ENCODE measurements around the gene TFAP2A. TPM values are rescaled to one million over a fixed set of nuclear protein-coding genes. Genes with fewer than 3 reads are reported as not detected.

TFAP2A gene
- total RNA-seq, 1 donor from 2014 or later = 0.59 TPM

DNA sequence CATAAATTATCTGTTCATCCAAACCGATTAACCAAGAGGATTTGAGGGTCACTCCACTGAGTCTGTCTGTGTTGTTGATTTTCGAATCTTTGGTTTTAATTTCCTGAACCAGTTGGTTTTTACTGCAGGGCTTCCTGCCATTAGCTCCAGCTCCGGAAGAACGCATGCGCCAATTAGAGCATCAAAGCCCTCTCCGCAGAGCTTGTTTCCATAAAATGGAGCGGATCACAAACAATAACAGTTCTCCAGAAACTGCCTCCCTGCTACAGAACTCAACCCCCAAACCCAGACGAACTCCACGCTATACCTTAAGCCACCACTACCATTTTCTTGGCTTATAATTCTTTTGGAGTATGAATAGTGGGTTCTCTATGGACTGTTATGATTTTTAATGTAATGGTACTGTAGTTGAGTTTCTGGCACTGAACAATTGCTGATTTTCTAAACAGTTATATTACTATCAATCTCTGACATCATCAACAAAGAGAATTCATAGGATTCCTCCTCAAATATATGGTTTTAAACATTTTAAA, 13.8 kb downstream of the TFAP2A start:
- no peak for DNase-seq (ENCODE audit: low read depth)

GRCh38 chr6:10400330-10400729, 14.5 kb downstream of the TFAP2A start:
- DNase-seq (ENCODE audit: low read depth) = no peak

DNA sequence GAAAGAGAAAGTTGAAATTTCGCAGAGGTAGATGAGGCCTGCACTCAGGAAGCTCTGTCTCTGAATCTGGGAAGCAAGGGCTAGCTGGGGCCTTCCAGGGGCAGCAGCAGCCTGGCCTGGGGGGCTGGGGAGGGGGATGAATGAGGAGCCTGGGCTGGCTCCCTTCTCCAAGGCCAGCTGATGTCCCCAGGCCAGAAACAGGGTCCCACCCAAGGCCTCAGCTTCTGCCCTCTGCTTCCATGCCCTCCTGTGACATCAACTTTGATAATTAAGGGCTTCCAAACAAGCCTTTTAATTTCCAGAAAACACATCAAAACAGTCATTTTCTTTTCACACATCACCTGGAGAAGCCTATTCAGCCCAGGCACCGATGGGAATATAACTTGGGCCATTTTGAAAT, 15.4 kb downstream of the TFAP2A start:
- no peak for DNase-seq (ENCODE audit: low read depth)

- DNase-seq (ENCODE audit: low read depth) = no peak
Measured at GRCh38 chr6:10398446-10399218, 16.2 kb downstream of the TFAP2A start.

DNA sequence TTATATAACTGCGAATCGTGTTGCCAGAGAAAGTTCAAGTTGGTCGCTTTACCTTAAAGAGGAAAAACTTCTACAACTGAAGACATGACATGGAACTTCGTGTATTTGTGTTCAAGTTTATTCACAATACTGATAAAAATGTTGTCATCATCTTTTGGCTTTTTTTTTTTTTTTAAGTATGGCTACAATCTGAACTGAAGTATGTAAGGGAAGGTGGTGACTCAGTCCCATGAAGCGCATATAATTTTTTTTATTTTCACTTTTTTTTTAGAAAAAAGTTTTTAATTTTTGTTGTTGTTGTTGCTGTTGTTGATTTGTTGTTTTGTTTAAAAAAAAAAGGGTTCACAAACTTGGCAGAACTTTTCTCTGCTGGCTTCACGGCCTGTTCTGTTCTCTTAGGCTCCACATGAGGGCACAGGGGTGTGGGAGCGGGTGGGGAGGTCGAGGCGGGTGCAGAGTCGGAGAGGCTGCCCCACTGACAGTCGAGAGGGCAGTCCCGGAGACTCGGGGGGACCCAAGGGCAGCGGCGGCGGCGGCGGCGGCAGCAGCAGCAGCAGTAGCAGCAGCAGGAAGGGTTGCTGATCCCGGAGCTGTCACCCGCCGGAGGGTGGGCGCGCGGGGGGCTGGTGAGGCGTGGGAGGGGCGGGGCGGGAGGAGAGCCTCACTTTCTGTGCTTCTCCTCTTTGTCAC, 17.0 kb downstream of the TFAP2A start:
- DNase-seq (ENCODE audit: low read depth) = no peak

DNA sequence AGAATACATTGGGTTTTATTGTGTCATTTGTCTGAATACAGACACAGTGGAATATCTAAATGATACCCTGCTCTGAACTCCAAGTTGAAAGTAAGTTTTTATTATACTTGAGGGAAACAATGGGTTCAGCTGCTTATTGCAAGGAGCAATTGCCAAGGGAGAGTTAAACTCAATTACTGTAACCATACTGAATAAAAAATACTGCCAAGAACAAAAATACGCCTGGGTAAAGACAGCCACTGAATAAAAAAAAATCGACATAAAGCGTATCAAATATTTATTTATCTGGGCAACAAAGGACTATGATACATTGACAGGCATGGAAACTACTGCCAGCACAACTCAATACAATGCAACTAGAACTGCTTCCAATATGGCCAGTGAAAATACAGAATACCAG, 18.1 kb downstream of the TFAP2A start:
- DNase-seq (ENCODE audit: low read depth) = no peak

GRCh38 chr6:10395704-10396546, 18.9 kb downstream of the TFAP2A start:
- DNase-seq (ENCODE audit: low read depth) = no peak

GRCh38 chr6:10395171-10395703, 19.6 kb downstream of the TFAP2A start:
- no peak for DNase-seq (ENCODE audit: low read depth)

DNA sequence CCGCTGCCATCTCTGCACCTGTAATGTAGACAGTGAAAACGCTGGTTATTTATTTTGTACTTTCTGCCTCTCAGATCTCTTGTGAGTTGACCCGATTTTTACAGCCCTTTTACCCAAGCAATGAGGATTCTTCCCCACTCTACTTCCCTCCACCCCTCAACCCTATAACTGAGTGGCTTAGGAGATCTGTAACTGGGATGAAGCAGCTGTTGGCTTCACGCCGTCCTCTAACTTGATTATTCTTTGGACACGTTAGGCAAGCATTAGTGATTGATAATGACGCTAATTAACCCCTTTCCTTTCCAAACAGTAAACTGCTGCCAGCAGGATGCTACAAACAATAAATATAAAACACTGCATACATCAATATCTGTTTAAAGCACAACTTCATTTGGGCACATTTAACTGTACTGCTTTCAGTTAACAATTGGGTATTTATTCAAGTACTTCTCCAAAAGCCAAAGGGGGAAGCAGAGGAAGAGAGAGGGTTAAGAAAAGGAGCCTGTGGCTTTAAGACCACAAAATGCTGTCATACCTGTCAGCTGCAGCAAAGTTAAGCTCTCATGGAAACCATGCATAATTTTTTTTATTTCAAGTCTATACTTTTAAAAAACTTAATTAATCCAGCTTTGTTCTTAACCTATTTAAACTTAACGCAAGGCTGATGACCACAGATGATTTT, 21.2 kb downstream of the TFAP2A start:
- no peak for DNase-seq (ENCODE audit: low read depth)

GRCh38 chr6:10391799-10392198, 23.1 kb downstream of the TFAP2A start:
- DNase-seq (ENCODE audit: low read depth) = no peak

DNA sequence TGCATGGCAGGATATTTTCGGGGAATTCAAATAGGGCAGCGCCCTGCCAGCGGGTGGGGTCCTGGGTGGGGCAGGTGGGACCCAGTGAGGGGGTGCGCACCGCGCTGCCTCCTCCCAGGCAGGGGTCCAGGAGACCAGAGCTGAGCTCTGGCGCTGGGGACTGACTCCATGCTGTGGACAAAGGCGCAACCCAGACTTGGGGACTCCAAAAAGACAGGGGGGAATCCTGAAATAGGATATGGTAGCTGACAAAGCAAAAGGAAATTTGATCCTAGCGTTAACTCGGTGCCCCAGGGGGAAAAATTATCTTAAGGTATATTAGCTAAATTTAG, 23.6 kb downstream of the TFAP2A start:
- DNase-seq (ENCODE audit: low read depth) = no peak

DNA sequence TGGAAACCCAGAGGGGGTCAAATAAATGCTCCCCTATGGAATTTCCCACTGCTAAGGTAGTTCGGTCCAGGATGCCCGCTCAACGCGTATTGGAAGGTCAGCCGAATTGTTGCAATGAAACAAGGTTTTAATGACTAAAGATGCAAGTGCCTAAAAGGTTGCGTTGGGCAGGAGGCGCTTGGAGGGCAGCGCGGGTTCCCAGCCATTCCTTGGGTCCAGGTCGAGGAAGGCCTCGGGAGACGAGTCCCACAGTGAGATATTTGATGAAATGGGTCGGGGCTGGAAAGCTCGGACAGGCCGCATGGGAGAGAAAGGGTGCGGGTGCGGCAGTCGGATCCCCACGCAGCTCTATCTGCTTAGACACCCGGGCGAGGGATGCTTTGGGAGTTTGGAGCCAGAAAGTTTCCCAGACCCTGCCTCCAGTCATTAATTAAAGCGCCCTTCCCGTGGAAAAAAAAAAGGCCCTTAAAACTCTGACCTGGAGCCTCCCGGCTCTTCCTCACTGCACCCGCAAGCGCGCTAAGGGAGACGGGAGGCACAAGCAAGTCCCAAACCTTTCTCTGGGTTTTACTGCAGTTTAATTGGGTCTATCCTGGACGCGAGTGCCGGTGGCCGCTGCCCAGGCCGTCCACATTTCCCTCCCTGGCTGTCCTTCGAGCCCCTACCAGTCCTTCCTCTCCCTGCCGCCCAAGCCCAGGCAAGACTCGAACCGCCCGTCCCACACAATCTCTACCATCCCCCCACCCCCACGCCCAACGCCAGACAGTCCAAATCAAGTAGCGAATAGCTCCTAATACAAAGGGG, 24.2 kb downstream of the TFAP2A start:
- DNase-seq (ENCODE audit: low read depth) = no peak

DNA sequence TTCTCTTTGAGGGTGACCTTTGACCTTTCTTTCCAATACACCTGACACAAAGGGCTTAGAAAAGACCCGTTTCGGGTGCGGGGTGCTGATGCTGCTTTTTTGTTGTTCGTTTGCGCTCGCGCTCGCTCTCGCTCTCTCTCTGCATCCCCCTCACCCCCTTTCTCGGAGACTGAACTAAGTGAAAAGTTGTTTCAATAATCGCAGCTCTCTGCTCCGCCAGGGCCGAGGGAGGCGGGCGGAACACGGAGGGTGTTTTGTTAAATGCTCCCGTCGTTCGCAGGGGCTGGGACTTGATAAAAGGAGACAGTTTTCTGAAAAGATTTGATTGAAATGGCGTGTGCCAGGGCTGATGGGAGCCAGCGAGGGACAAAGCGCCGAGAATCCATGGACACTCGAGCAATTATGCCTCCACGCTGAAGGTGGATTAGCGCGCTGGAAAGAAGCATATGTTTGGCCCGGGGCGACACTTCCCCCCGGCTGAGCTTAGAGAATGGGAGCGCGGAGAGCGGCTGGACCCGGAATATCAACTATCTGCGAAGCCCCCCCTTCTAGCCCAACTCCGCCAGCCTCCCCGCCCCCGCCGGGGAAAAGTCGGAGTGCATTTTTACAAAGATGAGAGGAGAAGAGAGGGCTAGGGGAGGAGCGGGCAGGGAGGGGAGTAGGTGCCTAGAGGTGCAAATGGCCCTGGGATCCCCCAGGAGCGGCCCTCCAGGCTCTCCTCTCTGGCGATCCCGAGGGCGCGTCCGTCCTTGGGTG, 25.0 kb downstream of the TFAP2A start:
- DNase-seq (ENCODE audit: low read depth) = no peak

DNA sequence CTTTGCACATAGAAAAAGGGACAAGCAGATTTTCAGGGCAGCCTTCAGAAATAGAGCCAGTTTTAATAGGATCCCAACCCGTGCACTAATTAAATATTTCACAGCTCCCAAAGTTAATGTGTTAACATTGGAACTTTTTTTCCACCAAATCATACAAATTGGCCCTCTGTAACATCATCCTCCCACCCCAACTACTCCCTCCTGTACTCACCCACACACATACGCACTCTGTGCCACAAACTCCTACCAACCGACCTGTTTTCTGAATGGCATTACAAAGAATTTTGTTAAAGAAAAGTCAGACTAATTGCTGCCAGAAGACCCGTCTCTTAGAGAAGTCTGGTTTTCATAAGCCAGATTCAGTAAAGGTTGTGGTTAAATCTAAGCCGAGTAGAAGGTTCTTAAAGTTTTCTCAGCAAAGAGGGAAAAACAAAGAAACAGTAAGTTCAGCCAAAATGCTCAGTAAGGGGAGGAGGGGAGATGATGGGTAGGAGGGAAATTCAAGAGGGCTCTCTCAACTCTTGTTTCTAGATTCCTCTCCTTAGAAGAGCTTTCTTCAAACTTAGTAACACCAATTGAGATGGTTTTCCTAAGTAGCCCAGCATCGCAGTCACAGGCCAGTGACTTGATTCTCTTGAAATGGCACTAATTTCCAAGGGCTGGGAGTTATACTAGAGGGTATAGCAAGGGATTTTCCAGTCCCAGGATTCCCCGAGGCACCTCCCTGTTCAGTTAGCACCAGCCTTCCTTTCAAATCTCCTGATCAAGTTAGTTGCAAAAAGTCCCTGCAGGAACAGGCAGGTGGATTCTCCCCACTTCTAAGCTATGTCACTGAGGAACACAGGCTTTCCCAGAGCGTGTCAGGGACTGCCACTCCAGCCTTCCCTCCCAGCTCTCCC, 27.9 kb downstream of the TFAP2A start:
- DNase-seq (ENCODE audit: low read depth) = no peak

- DNase-seq (ENCODE audit: low read depth) = no peak
Measured at GRCh38 chr6:10386220-10386619, 28.7 kb downstream of the TFAP2A start.

GRCh38 chr6:10385524-10386132, 29.2 kb downstream of the TFAP2A start:
- DNase-seq (ENCODE audit: low read depth) = no peak

GRCh38 chr6:10384610-10385523, 30.0 kb downstream of the TFAP2A start:
- no peak for DNase-seq (ENCODE audit: low read depth)

Data from myocyte (in vitro differentiated cells).